Fibroblast of the aortic adventitia (primary cell): ENCODE results near the gene CLEC16A. TPM values are rescaled to one million over a fixed set of nuclear protein-coding genes. Genes with fewer than 3 reads are reported as not detected.

ENCODE experiments used
- DNase-seq: peaks from one replicate; pipeline ENCODE4 v3.0.0-alpha.2; 2010; ENCODE audit warnings: low read depth
- H3K4me3 ChIP-seq: 2 replicates; pipeline ENCODE4 v1.5.1; 2011; ENCODE audit warnings: low read depth, mild to moderate bottlenecking, control low read depth, low read length, moderate library complexity
- total RNA-seq: library from RNA; depleted of rRNA; stranded (reverse); fragments of >200 nt; gene quantifications from 2 replicates; pipeline ENCODE4 v1.2.3, GENCODE V29; 2012; ENCODE audit warnings: low replicate concordance
- TF ChIP-seq, protein P1 (sequence below): IDR thresholded peaks from 2 replicates; pipeline ENCODE4 v1.5.1; 2011; ENCODE audit warnings: mild to moderate bottlenecking, low read length, control low read depth, inconsistent platforms; ENCODE audit not compliant: insufficient read depth

CLEC16A gene
- total RNA-seq, 1 donor = 16.3 TPM

DNA sequence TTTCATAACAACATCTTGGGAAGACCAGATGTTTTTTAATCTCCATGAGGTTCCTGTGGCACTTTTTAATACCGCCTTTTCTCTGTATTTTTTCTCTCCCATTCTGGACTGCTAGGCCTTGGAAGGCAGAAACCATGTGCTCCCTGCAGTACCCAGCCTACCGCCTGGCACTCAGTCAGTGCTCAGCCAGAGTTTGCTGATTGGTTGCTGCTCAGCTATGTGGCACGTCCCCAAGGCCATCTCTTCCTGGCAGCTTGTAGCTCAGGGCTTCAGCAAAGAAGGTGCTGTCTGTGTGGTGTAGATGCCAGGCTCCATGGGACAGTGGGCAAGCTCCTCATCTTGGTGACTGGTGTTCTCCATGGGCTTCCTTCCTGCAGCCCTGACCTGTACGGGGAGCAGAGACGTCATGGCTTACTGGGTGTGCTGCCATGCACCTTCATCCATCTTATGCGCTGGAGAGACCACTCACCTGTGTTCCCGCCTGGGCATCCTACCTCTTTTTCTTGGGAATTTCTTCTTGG lies 86.7 kb downstream of the CLEC16A start:
- TF ChIP-seq, protein P1, sequence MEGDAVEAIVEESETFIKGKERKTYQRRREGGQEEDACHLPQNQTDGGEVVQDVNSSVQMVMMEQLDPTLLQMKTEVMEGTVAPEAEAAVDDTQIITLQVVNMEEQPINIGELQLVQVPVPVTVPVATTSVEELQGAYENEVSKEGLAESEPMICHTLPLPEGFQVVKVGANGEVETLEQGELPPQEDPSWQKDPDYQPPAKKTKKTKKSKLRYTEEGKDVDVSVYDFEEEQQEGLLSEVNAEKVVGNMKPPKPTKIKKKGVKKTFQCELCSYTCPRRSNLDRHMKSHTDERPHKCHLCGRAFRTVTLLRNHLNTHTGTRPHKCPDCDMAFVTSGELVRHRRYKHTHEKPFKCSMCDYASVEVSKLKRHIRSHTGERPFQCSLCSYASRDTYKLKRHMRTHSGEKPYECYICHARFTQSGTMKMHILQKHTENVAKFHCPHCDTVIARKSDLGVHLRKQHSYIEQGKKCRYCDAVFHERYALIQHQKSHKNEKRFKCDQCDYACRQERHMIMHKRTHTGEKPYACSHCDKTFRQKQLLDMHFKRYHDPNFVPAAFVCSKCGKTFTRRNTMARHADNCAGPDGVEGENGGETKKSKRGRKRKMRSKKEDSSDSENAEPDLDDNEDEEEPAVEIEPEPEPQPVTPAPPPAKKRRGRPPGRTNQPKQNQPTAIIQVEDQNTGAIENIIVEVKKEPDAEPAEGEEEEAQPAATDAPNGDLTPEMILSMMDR = no peak
- no peak for DNase-seq
- H3K4me3 ChIP-seq = no peak overlapping the region

- no peak overlapping the region for H3K4me3 ChIP-seq
- TF ChIP-seq, protein P1 = no peak
- peak; percentile 54 for DNase-seq
These were observed 87.9 kb downstream of the CLEC16A start for GRCh38 chr16:11032000-11032921.

GRCh38 chr16:11032922-11033291 lies 88.5 kb downstream of the CLEC16A start:
- no peak overlapping the region for H3K4me3 ChIP-seq
- TF ChIP-seq, protein P1 = no peak
- DNase-seq = peak; percentile 94

DNA sequence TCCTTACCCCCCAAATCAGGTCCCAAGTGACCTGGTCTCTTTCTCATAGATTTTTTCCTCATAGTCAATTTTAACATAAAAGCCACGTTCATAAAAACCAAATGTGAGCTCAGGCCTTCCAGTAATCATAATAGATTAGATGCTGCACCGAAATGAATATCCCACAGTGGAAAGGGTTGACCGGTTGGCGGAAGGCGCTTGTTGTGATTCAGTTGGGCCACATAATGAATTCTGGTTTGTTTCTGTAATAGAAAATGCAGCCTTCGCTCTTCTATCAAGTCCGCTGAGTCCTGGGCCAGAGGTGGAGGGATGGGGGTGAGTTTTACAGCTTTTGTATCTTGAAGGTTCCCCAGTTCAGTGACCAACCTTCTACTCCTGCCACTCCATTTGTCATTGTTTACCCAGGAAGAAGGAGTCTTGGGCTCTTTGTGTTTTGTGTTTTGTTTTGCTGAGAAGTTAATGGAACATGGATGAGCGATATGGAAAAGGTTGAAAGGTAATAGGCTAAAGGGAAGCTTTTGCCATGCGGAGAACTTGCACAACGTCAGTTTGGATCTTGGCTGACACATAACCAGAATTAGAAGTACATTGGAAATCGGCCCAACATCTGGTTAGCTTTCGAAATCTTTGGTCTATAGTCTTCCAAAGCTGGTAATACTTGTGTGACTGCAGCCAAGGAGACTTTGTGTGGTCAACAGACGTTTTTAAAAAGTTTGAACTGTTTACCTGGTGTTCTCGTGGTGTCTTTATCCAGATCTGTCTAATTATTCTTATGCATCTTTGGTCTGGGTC lies 89.5 kb downstream of the CLEC16A start:
- TF ChIP-seq, protein P1 = no peak
- H3K4me3 ChIP-seq = no peak overlapping the region
- DNase-seq = peak; percentile 97

DNA sequence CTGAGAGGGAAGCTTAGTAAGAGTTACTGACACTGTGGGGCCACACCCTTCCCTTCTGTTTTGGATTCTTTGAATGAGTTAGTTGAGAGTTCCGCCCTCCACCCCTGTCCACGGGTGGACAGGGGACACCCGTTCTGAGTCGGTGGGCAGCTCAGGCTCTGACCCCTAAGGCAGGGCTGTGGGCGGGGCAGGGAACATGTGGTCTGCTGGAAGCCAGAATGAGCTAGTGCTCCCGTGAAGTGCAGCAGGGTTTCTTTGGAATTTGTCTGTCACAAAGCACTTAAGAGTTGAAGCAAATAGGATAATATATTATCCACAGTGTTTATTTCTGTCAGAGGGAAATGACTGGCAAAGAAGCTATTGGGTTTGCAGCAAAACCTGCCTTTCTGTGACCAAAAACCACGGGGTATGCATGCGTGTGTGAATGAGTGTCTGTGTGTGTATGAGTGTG lies 90.1 kb downstream of the CLEC16A start:
- no peak overlapping the region for H3K4me3 ChIP-seq
- DNase-seq = no peak
- TF ChIP-seq, protein P1 = no peak

DNA sequence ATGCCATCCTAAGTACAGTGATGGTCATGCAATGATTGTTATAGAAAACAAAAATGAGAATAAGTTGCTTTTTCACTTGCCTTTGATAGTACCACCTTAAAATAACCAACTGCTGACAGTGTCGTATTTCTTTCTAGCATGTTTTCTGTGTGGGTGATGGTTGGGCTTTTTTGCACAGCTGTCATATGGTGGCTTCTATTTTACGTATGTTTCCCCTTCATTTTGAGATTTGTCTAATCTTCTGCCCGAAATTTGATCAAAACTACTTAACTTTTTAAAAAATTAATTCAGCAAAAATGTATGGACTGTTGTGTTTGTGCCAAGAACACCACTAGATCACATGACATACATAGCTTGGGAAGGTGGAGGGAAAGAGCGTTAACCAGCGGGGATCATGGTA lies 90.7 kb downstream of the CLEC16A start:
- no peak for DNase-seq
- TF ChIP-seq, protein P1 = no peak
- no peak overlapping the region for H3K4me3 ChIP-seq
